ENCODE results near the gene COL21A1. TPM values are rescaled to one million over a fixed set of nuclear protein-coding genes. Genes with fewer than 3 reads are reported as not detected.

COL21A1 gene
- total RNA-seq, 1 experiment from 2014 or later, result not detected

DNA sequence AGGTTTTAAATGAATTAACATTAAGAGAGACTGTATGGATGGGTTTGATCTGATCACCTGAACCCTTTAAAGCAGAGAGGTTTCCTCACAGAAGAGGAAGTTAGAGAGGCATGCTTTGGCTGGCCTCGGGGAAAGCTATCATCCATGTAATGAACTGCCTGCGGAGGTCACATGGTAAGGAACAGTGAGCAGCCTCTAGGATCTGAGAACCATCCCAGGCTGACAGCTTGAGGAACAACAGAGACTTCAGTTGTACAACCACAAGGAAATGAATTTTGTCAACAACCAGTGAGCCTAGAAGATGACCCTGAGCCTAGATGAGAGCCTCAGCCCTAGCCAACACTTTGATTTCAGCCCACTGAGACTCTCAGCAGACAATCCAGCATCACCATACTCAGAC is 2.9 kb upstream of the COL21A1 start:
- in situ Hi-C loops (cut with HindIII; ENCODE audit: low pct_unique_long_range_greater_than_20kb, low sequenced_read_pairs), result no loop called here

GRCh38 chr6:56247654-56248122 is 308 bp upstream of the COL21A1 start:
- in situ Hi-C loops (cut with HindIII; ENCODE audit: low pct_unique_long_range_greater_than_20kb, low sequenced_read_pairs), result no loop called here
- DNase-seq (ENCODE audit: low read depth), result no peak

More for the DNA sequence above, 2.9 kb upstream of the COL21A1 start:
- DNase-seq (ENCODE audit: low read depth), result no peak

DNA sequence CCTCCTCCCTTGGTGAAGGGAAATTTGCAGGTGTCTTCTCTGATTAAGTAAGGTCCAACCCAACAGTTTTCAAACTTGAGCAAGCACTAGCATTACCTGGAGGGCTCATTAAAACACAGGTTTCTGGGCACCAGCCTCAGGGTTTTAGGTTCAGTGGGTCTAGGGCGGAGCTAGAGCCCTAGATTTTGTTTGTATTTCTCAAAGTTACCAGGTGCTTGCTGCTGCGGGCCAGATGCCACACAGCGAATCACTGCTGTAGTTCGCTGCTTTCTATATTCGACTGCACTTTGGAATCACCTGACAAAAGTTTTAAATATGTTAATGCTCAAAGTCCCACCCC is 869 bp downstream of the COL21A1 start:
- no peak for DNase-seq (ENCODE audit: low read depth)

DNA sequence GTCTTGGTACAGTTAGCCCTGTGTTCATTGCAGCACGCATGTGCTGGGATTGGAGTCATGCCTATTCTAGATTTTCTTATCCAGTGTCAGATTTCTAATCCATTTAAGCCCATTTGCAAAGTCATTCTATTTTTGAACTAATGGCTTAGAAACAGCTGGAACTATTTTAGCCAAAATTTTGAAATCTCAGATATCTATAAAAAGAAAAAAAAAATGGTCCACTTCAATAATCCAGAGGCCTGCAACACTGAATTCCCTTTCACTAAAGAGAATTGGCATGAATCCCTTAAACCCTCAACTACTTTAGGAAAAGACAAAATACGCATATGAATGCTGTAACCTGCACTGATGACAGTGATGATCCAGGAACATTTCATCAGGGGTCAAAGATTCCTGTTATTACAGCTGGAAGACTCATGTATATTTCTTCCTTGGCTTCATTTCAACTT is 1.5 kb downstream of the COL21A1 start:
- in situ Hi-C loops (cut with HindIII; ENCODE audit: low pct_unique_long_range_greater_than_20kb, low sequenced_read_pairs), result no loop called here
- no peak for DNase-seq (ENCODE audit: low read depth)

More for the DNA sequence above, 869 bp downstream of the COL21A1 start:
- in situ Hi-C loops (cut with HindIII; ENCODE audit: low pct_unique_long_range_greater_than_20kb, low sequenced_read_pairs), result no loop called here

DNA sequence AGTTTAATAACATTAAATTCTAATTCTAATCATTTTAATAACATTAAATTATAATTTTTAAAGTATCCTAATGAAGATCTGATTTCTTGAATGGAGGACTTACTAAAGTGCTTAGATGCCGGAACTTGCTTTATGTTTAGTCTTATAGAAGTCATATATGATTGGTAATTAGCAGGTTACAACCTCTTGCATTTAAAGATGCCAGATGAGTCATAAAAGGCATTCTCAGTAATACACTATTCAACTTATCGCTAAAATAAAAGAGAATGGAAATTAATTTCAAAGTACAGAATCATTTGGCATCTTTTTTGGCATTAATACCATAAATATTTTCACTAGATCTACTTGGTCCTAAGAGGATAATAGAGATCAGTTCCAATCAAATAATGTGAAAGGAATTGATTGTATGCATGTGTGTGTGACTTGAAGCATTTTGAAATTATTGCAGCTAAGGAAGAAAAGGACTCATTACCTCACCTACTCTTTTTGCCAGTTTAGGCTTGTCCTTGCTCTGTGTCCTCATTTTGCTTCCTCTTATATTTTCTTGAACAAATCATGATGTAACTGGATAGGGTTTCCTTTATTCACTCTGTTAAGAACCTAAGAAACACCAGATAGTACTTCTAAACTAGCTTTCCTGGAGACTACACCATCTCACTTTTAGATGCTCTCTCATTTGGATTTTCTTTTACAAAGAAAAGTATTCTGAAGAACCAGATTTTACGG is 2.7 kb downstream of the COL21A1 start:
- DNase-seq (ENCODE audit: low read depth), result no peak
- in situ Hi-C loops (cut with HindIII; ENCODE audit: low pct_unique_long_range_greater_than_20kb, low sequenced_read_pairs), result no loop called here

DNA sequence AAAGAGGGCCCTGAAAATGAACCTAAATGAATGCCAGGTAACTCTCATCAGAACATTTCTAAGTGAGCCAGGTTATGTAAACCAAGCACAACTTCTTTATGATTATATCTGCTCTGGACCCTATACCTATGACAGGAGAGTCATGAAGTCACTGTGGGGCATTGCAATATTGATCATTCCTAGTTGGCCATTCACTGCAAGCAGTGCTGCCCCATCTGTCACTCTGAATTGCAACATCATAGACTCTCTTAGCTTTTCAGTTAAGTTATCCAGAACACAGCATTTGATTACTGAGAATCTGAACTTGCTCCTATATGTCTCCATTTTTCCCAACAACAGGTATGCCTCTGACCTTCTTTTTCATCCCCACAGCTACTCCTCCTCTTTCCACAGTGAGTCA is 3.3 kb downstream of the COL21A1 start:
- DNase-seq (ENCODE audit: low read depth), result no peak
- in situ Hi-C loops (cut with HindIII; ENCODE audit: low pct_unique_long_range_greater_than_20kb, low sequenced_read_pairs), result no loop called here

DNA sequence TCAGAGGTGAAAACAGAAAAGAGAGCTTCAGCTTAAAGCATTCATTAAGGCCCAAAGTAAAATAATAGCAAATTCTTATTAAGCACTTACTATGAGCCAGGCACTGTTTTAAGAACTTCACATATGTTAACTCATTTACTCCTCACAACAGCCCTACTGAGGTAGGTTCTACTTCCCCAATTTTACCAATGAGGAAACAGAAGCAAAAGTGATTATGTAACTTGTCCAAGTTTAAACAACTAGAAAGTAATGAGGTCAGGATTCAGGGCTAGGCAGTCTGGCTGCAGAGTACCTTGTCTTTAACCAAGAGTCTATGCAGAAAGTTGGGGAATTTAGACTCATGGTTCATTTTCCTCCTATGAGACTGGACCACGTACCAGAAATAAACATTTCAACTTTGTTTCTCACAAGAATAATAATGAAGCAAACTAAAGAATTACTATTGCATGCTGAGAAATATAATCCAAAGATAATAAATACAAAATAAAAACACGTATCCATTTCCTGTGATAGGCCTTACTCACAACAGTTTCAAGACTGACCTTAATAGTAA is 3.8 kb downstream of the COL21A1 start:
- in situ Hi-C loops (cut with HindIII; ENCODE audit: low pct_unique_long_range_greater_than_20kb, low sequenced_read_pairs), result no loop called here
- DNase-seq (ENCODE audit: low read depth), result no peak

- in situ Hi-C loops (cut with HindIII; ENCODE audit: low pct_unique_long_range_greater_than_20kb, low sequenced_read_pairs), result no loop called here
- DNase-seq (ENCODE audit: low read depth), result no peak
Observed at GRCh38 chr6:56242346-56242745, 5.0 kb downstream of the COL21A1 start.

- no peak for DNase-seq (ENCODE audit: low read depth)
- in situ Hi-C loops (cut with HindIII; ENCODE audit: low pct_unique_long_range_greater_than_20kb, low sequenced_read_pairs), result no loop called here
Observed at GRCh38 chr6:56241124-56241802, 6.1 kb downstream of the COL21A1 start.

DNA sequence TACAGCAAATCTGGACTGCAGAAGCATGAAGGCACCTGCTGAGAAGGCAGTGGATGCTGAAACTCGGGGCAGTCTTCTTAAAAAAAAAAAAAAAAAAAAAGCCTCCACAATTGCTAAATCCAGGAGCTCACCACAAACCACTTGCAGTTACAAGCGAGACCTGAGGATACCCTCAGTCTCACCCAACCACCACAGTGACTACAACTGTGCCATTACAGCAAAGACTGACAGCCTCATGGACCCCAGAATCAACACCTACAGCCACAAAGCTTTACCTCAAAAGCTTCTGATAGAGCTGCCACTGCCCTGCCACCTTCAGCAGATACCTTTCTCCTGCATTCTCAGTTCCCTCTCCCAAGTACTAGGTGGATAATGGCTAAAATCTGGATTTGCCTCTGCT is 9.0 kb downstream of the COL21A1 start:
- in situ Hi-C loops (cut with HindIII; ENCODE audit: low pct_unique_long_range_greater_than_20kb, low sequenced_read_pairs), result no loop called here
- no peak for DNase-seq (ENCODE audit: low read depth)

- in situ Hi-C loops (cut with HindIII; ENCODE audit: low pct_unique_long_range_greater_than_20kb, low sequenced_read_pairs), result no loop called here
- no peak for DNase-seq (ENCODE audit: low read depth)
Observed at GRCh38 chr6:56235245-56235644, 12.1 kb downstream of the COL21A1 start.

GRCh38 chr6:56232436-56232835 is 14.9 kb downstream of the COL21A1 start:
- DNase-seq (ENCODE audit: low read depth), result no peak
- in situ Hi-C loops (cut with HindIII; ENCODE audit: low pct_unique_long_range_greater_than_20kb, low sequenced_read_pairs), result no loop called here

GRCh38 chr6:56231827-56232226 is 15.6 kb downstream of the COL21A1 start:
- no peak for DNase-seq (ENCODE audit: low read depth)
- in situ Hi-C loops (cut with HindIII; ENCODE audit: low pct_unique_long_range_greater_than_20kb, low sequenced_read_pairs), result no loop called here

DNA sequence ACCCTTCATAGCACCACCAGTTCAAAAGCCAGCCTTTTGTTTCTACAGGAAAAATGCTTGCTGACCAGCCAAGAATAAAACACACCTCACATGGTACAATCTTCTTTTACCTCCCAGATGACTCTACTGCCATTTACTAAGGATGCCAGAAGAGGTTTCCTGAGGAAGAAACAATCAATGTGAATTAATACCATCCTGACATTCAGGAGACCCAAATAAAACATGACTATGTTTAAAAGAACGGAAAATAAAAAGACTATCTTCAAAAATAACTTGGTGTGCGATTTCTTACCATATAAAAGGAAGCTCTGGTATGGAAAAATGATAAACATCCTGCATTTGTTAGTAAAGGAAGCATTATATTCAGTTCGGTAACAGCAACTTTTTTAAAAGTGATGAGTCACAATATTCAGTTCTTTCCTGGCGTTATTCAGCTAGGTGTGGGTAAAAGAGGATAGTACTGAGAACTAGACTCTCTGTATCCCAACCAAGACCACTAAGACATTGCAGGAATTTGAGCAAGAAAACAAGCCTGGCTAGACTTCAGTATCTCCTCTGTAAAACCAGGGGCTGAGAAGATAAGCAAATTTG is 16.3 kb downstream of the COL21A1 start:
- in situ Hi-C loops (cut with HindIII; ENCODE audit: low pct_unique_long_range_greater_than_20kb, low sequenced_read_pairs), result no loop called here
- no peak for DNase-seq (ENCODE audit: low read depth)

- DNase-seq (ENCODE audit: low read depth), result no peak
- in situ Hi-C loops (cut with HindIII; ENCODE audit: low pct_unique_long_range_greater_than_20kb, low sequenced_read_pairs), result no loop called here
Observed at GRCh38 chr6:56227071-56227879, 20.1 kb downstream of the COL21A1 start.

DNA sequence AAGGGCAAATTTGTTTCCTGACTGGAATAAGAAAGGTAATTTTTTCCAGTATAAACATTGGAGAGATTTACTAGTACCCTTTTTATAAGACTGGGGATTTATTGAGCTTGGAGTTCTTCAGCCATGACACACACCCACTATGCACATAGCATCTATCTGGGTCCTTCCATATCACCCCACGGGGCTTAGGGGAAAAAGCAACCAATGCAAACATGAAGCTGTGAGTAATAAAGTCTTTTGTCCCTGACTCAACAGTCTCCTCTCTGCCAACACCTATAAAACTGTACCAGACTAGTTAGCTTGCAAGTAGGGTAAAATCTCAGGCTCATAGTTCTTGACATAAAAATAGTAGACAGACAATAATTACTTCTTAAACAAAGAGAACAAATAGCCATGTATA is 23.4 kb downstream of the COL21A1 start:
- no peak for DNase-seq (ENCODE audit: low read depth)

GRCh38 chr6:56222499-56222898 is 24.9 kb downstream of the COL21A1 start:
- DNase-seq (ENCODE audit: low read depth), result no peak

More for the DNA sequence above, 23.4 kb downstream of the COL21A1 start:
- in situ Hi-C loops (cut with HindIII; ENCODE audit: low pct_unique_long_range_greater_than_20kb, low sequenced_read_pairs), result no loop called here

GRCh38 chr6:56220078-56220477 is 27.3 kb downstream of the COL21A1 start:
- DNase-seq (ENCODE audit: low read depth), result peak; percentile 3
- in situ Hi-C loops (cut with HindIII; ENCODE audit: low pct_unique_long_range_greater_than_20kb, low sequenced_read_pairs), result no loop called here

More at GRCh38 chr6:56222499-56222898, 24.9 kb downstream of the COL21A1 start:
- in situ Hi-C loops (cut with HindIII; ENCODE audit: low pct_unique_long_range_greater_than_20kb, low sequenced_read_pairs), result no loop called here

Measured in Caki2 (cell line).